22Rv1 (cell line): ENCODE results near the gene MAST4.

Experiments used
- CTCF ChIP-seq: fragments of 450-650 bp; IDR thresholded peaks from 2 replicates; pipeline ENCODE4 v1.5.1; 2017; ENCODE audit warnings: mild to moderate bottlenecking
- ZFX ChIP-seq: fragments of 450-650 bp; IDR thresholded peaks from 2 replicates; pipeline ENCODE4 v1.6.1; 2017; ENCODE audit warnings: antibody characterized with exemption, borderline replicate concordance

DNA sequence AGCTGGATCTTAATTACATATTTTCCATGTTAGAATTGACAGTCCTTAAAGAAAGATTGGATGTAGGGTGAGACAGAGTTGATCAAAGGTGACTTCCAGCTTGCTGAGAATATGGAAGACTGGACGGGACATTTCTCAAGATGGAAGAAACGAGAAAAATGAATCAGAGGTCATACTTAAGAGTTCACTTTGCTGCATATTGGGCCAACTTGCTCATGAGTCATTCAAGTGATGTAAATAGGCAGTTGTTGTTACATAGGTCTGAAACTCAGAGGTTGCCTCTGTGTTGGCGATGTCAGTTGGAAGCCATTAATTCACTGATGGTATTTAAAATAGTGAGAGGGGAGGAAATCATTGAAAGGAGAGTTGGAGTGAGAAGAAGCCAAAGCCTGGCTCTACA, 467.6 kb downstream of the MAST4 start:
- TF ChIP-seq CTCF, result no peak
- TF ChIP-seq ZFX, result no peak
